ENCODE results near the gene CAP2. TPM values are rescaled to one million over a fixed set of nuclear protein-coding genes. Genes with fewer than 3 reads are reported as not detected.

CAP2 gene
- total and polyA plus RNA-seq, 9 of the 15 experiments (the other 6 are each of a cell fraction or from before 2014, with no cell fraction given): not detected

GRCh38 chr6:17505767-17506280 lies 112.4 kb downstream of the CAP2 start:
- no peaks in the 10 kb centered on the region for H3K4me1 ChIP-seq (replicated peaks in 1 of 2; ENCODE audit: control insufficient read depth in 2 of 2, insufficient read depth in 2 of 2, low read length in 2 of 2)
- POLR2A ChIA-PET: interaction anchor here (0.5 to 1.0 kb wide), 2 partner anchors 9 to 74 kb away, joined by 4 read pairs; no protein-coding TSS in a partner anchor
- H3K4me3 ChIP-seq: no peak overlapping the region
- ATAC-seq: no peak
- H3K4me2 ChIP-seq (ENCODE audit: insufficient read depth, low read length): no peak overlapping the region
- CTCF ChIA-PET (ENCODE audit: low intra/inter-chr PET ratio): no interaction called here
- DNase-seq (ENCODE audit: extremely low read depth in 1 of 4, low spot score in 3 of 4): no peak
- H3K9me3 ChIP-seq (replicated peaks; ENCODE audit: control insufficient read depth, insufficient read depth, low read depth, low read length): no peaks in the 10 kb centered on the region
- H3K9me1 ChIP-seq (ENCODE audit: control insufficient read depth, insufficient read depth, low read length): no peaks in the 10 kb centered on the region
- 2% methylated on average over 5 of the region's 5 CpGs for WGBS (ENCODE audit: insufficient coverage, low coverage, missing lambda C conversion rate)
- no peaks in the 10 kb centered on the region for H3K36me3 ChIP-seq (ENCODE audit: control insufficient read depth, insufficient read depth, low read length)
- TF ChIP-seq, protein P1, sequence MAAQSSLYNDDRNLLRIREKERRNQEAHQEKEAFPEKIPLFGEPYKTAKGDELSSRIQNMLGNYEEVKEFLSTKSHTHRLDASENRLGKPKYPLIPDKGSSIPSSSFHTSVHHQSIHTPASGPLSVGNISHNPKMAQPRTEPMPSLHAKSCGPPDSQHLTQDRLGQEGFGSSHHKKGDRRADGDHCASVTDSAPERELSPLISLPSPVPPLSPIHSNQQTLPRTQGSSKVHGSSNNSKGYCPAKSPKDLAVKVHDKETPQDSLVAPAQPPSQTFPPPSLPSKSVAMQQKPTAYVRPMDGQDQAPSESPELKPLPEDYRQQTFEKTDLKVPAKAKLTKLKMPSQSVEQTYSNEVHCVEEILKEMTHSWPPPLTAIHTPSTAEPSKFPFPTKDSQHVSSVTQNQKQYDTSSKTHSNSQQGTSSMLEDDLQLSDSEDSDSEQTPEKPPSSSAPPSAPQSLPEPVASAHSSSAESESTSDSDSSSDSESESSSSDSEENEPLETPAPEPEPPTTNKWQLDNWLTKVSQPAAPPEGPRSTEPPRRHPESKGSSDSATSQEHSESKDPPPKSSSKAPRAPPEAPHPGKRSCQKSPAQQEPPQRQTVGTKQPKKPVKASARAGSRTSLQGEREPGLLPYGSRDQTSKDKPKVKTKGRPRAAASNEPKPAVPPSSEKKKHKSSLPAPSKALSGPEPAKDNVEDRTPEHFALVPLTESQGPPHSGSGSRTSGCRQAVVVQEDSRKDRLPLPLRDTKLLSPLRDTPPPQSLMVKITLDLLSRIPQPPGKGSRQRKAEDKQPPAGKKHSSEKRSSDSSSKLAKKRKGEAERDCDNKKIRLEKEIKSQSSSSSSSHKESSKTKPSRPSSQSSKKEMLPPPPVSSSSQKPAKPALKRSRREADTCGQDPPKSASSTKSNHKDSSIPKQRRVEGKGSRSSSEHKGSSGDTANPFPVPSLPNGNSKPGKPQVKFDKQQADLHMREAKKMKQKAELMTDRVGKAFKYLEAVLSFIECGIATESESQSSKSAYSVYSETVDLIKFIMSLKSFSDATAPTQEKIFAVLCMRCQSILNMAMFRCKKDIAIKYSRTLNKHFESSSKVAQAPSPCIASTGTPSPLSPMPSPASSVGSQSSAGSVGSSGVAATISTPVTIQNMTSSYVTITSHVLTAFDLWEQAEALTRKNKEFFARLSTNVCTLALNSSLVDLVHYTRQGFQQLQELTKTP (IDR thresholded peaks at IDR 0.05; ENCODE audit: low read depth in 1 of 2, partially characterized antibody in 2 of 2): no peak
- no peak for TF ChIP-seq NCOR1 (IDR thresholded peaks at IDR 0.05)
- TF ChIP-seq KLF1 (tag; IDR thresholded peaks at IDR 0.05): no peak
- TF ChIP-seq MECOM (CRISPR knock-in tag; IDR thresholded peaks at IDR 0.05): no peak
- TF ChIP-seq ZNF316 (IDR thresholded peaks at IDR 0.05): 0 out of 2 replicates have a peak, but pooled peaks have one; percentile 19
- TF ChIP-seq ZNF24 (IDR thresholded peaks at IDR 0.05): no peak
- H3K27ac ChIP-seq (ENCODE audit: extremely low read depth, low read depth, low read length): no peak overlapping the region
- in situ Hi-C loops (cut with MboI): no loop called here
- no TSS peak for BruUV-seq (replicated peaks)
- no peak overlapping the region for H2AFZ ChIP-seq (ENCODE audit: low read depth, low read length)
- no peaks in the 10 kb centered on the region for H3K79me2 ChIP-seq (ENCODE audit: control insufficient read depth, insufficient read depth, low read length)
- peaks cover 5 to 17% of the 10 kb centered on the region in 2 experiments; a peak in 2 of 5 replicates for H3K27me3 ChIP-seq (ENCODE audit: control insufficient read depth in 2 of 2, insufficient read depth in 2 of 2, low read length in 2 of 2)
- no peak for FAIRE-seq
- intact Hi-C loops (cut with micrococcal nuclease): no loop called here
- H4K20me1 ChIP-seq (replicated peaks; ENCODE audit: control insufficient read depth, insufficient read depth, low read length): no peaks in the 10 kb centered on the region
- H3K9ac ChIP-seq (ENCODE audit: insufficient read depth in 1 of 2, low read depth in 2 of 2, low read length in 2 of 2): no peak overlapping the region
